HG03066 (cell line): ENCODE results near the gene PDE8B.

Experiments used
- ATAC-seq: cut with Tn5 transposase; IDR thresholded peaks from one replicate; pipeline ENCODE4 v1.9.1; 2021; ENCODE audit warnings: low read depth; ENCODE audit not compliant: unreplicated experiment

The PDE8B gene

GRCh38 chr5:77229887-77230286 lies 19.4 kb downstream of the PDE8B start:
- no peak for ATAC-seq

GRCh38 chr5:77230727-77231470 lies 20.4 kb downstream of the PDE8B start:
- ATAC-seq, result no peak

GRCh38 chr5:77231471-77232138 lies 21.1 kb downstream of the PDE8B start:
- no peak for ATAC-seq

- no peak for ATAC-seq
Measured at GRCh38 chr5:77232574-77233358, 22.3 kb downstream of the PDE8B start.

- ATAC-seq, result no peak
Measured at GRCh38 chr5:77235846-77236721, 25.6 kb downstream of the PDE8B start.

GRCh38 chr5:77239126-77239741 lies 28.8 kb downstream of the PDE8B start:
- ATAC-seq, result no peak

GRCh38 chr5:77241444-77241843 lies 31.0 kb downstream of the PDE8B start:
- no peak for ATAC-seq

DNA sequence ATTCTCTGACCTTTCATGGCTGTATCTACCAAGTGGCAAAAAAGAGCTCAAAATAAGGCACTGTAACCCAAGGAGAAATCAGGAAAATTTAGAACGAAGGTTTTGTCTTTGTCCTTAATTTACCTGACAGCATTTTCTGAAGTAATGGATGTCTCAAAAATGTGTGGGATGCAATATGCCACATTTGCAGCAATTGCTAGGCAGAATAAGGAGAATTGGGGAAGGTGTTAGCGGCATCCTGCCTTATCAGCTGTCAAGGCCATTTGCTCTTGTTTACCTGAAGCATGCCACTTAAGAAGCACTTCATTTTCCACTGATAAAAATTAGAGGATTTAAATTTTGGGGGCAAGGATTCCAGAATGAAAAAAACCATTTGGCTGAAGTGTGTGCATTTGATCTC lies 39.0 kb downstream of the PDE8B start:
- ATAC-seq, result no peak

DNA sequence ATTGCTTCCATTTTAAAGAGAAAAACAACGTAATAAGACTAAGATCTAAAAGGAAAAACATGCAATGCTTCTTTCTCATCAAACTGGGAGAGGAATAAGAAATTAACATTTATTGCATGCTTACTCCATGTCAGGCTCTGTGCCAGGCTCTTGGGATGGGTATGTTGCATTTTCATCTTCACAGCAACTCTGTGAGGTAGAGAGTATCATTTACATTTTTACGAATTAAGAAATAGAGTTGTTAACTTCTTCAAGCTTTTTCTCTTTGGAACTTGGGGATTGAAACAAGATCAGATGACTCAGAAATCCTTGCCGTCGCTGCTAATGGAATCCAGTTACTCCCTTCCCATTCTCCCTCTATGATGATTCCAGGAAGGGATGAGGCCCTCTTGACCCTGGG lies 39.5 kb downstream of the PDE8B start:
- no peak for ATAC-seq

- no peak for ATAC-seq
Measured at GRCh38 chr5:77251921-77252320, 41.4 kb downstream of the PDE8B start.

DNA sequence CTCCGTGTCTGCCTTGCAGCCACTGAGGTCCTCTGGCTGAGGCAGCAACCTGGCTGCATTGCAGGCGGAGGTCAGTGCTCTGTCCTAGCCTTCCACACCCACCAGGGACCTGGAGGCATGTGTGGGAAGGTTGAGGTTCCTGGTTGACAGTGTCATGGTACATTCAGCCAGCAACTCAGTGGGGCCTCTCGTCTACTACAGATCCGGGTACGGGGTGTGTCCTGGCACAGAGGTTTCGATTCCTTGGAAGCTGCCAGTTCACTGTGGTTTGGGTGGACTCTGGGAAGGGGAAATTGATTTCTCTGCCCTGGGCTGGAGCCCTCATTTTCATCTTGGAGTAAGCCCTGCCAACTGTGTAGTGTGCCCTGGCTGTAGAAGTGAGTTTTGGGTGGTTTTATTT lies 45.1 kb downstream of the PDE8B start:
- ATAC-seq, result no peak

GRCh38 chr5:77256406-77256805 lies 45.9 kb downstream of the PDE8B start:
- no peak for ATAC-seq

DNA sequence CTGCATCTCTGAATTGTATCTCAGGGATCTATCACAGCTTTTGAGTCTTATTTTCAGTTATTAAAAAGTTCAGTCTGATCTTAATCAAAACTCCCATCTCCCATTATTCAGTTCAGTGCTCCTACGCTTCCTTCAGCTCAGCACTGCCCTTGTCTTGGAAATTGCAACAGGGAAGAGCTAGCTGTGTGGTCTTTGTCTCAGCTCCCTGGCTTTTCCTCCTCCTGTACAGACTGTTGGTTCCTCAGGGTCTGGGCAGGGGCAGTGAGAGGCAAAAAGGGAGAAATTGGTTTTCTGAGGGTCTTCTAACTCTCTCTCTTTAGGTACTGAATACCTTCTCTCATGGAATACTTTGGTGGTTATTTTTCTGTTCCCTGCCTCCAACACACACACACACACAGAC lies 48.2 kb downstream of the PDE8B start:
- no peak for ATAC-seq

DNA sequence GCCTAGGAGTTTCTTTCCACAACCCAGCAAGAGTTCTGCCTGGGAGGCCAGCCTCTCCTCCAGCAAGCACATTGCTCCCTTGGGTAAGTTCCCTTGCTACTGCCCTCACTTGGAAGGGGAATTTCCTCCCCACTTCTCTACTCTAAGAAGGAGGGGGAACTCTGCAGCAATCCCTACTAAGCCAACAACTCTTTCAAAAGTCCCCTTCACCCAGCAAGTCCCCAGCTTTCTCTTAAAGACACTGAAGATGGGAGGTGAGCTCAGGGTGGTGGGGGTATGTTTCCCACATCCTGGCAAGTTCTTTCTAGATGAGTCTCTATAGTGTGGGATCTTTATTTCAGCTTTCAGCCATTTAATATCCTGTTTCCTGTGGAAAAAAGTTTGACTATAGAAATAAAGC lies 49.0 kb downstream of the PDE8B start:
- no peak for ATAC-seq

GRCh38 chr5:77262697-77263096 lies 52.2 kb downstream of the PDE8B start:
- no peak for ATAC-seq

GRCh38 chr5:77266291-77266690 lies 55.8 kb downstream of the PDE8B start:
- no peak for ATAC-seq

GRCh38 chr5:77267496-77267895 lies 57.0 kb downstream of the PDE8B start:
- ATAC-seq, result no peak

DNA sequence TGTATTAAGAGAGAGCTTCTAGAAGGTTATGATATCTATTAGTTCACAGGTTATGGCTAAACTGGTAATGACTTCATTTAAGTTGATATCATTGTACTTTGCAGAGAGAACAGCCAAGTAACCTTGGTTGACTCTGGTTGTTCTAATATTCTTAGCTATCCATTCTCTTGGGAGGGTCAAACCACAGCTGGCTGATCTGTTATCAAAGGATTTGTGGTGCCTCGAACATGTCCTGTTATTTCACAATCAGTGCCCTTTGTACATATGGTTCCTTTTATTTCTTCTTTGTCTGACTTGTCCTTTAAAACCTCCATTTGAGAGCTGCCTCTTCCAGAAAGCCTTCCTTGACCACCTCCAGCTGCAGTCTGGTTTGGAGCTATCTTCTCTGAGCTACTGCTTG lies 61.7 kb downstream of the PDE8B start:
- ATAC-seq, result no peak

GRCh38 chr5:77277759-77278158 lies 67.3 kb downstream of the PDE8B start:
- no peak for ATAC-seq

DNA sequence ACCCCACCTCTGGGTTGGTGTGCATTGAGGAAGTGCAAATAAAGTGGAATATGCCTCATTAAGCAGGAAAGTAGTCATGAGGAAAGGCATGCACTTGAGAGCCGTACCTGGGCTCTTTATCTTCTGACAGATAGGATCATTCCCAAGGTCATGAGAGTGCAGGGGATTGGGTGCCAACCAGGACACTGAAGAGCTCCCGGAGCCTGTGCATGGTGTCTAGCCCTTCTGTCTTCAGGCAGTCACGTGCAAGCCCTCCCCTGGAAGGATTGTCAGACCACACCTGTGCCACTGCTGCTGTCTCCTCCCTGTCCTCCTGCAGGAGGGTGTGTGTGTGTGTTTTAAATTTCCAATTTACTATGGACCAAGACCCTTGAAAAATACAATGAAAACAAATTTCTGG lies 69.6 kb downstream of the PDE8B start:
- no peak for ATAC-seq
